DMS 273 treated with DMSO at 0.1 percent for 48 hours (cell line): Measurements from ENCODE around the gene USE1.
A peak's percentile ranks its signal among the peaks of the same experiment; 100 is the strongest.
"Not testable (repeated sequence)": the region's sequence is repeated elsewhere in the genome, so short reads cannot be mapped to it uniquely, and the experiment has no call there.

Experiments used
- DNase-seq: peaks from one replicate; lab custom pipeline; 2025; lab: John Stamatoyannopoulos, UW

USE1 gene

GRCh38 chr19:17215127-17215971 is at the start of gene USE1:
USE1 (plus strand) TSS chr19:17215357; CDS start chr19:17215406, 49 bp downstream.
- DNase-seq = peak; percentile 80

GRCh38 chr19:17165715-17166114 is 49.4 kb upstream of the USE1 start:
- no peak for DNase-seq

- no peak for DNase-seq
Measured at GRCh38 chr19:17170538-17171297, 44.4 kb upstream of the USE1 start.

GRCh38 chr19:17171874-17172273 is 43.3 kb upstream of the USE1 start:
- no peak for DNase-seq

- no peak for DNase-seq
Measured at GRCh38 chr19:17172624-17173345, 42.4 kb upstream of the USE1 start.

- no peak for DNase-seq
Measured at GRCh38 chr19:17178291-17178690, 36.9 kb upstream of the USE1 start.

- DNase-seq = no peak
Measured at GRCh38 chr19:17180997-17181702, 34.0 kb upstream of the USE1 start.

GRCh38 chr19:17183271-17183761 is 31.8 kb upstream of the USE1 start:
- no peak for DNase-seq

GRCh38 chr19:17183858-17184321 is 31.3 kb upstream of the USE1 start:
- no peak for DNase-seq

GRCh38 chr19:17184371-17184841 is 30.8 kb upstream of the USE1 start:
- no peak for DNase-seq

- no peak for DNase-seq
Measured at GRCh38 chr19:17185590-17185989, 29.6 kb upstream of the USE1 start.

GRCh38 chr19:17191736-17192135 is 23.4 kb upstream of the USE1 start:
- not testable (repeated sequence) for DNase-seq

- no peak for DNase-seq
Measured at GRCh38 chr19:17192751-17193150, 22.4 kb upstream of the USE1 start.

GRCh38 chr19:17194608-17195007 is 20.5 kb upstream of the USE1 start:
- no peak for DNase-seq

GRCh38 chr19:17195106-17195505 is 20.1 kb upstream of the USE1 start:
- DNase-seq = no peak

GRCh38 chr19:17196610-17197009 is 18.5 kb upstream of the USE1 start:
- DNase-seq = no peak

- no peak for DNase-seq
Measured at GRCh38 chr19:17197666-17198065, 17.5 kb upstream of the USE1 start.

GRCh38 chr19:17200408-17201079 is 14.6 kb upstream of the USE1 start:
- DNase-seq = no peak

- no peak for DNase-seq
Measured at GRCh38 chr19:17202249-17202648, 12.9 kb upstream of the USE1 start.

- DNase-seq = no peak
Measured at GRCh38 chr19:17202713-17203112, 12.4 kb upstream of the USE1 start.
